ENCODE data around the gene PRKCB.

The PRKCB gene

GRCh38 chr16:23835390-23836077, at the start of gene PRKCB:
PRKCB (plus strand) TSS chr16:23835983.
- Histone ChIP-seq H3K4me1 (ENCODE audit: control insufficient read depth in 2 of 2, insufficient read depth in 2 of 2, low read length in 2 of 2) (peaks cover 3 to 10% of the 10 kb centered on the region in 2 donors), H3K9ac (ENCODE audit: low read depth in 1 of 2, low read length in 2 of 2) (no peak within 1 kb of the TSS), H3K9me3 (ENCODE audit: control insufficient read depth in 2 of 2, low read length in 2 of 2) (no peaks in the 10 kb centered on the region), H3K27ac (ENCODE audit: low read depth in 2 of 2, low read length in 2 of 2) (peak within 1 kb of the TSS in 1 of 2 donors; percentile 38), H3K36me3 (ENCODE audit: control insufficient read depth in 2 of 2, insufficient read depth in 2 of 2, low read length in 2 of 2) (no peaks in the 10 kb centered on the region), H3K27me3 (ENCODE audit: control insufficient read depth in 2 of 2, insufficient read depth in 2 of 2, low read length in 2 of 2) (peaks cover 1 to 11% of the 10 kb centered on the region in 2 donors), H3K4me3 (ENCODE audit: low read length in 2 of 2) (peak within 1 kb of the TSS; percentile 57 to 66)

GRCh38 chr16:23786964-23787561, 48.7 kb upstream of the PRKCB start:
- Histone ChIP-seq H3K4me1 (ENCODE audit: control insufficient read depth in 2 of 2, insufficient read depth in 2 of 2, low read length in 2 of 2) (no peaks in the 10 kb centered on the region), H3K27me3 (ENCODE audit: control insufficient read depth in 2 of 2, insufficient read depth in 2 of 2, low read length in 2 of 2) (no peaks in the 10 kb centered on the region), H3K9ac (ENCODE audit: low read depth in 1 of 2, low read length in 2 of 2) (no peak overlapping the region), H3K27ac (ENCODE audit: low read depth in 2 of 2, low read length in 2 of 2) (no peak overlapping the region), H3K4me3 (ENCODE audit: low read length in 2 of 2) (no peak overlapping the region), H3K36me3 (ENCODE audit: control insufficient read depth in 2 of 2, insufficient read depth in 2 of 2, low read length in 2 of 2) (no peaks in the 10 kb centered on the region), H3K9me3 (ENCODE audit: control insufficient read depth in 2 of 2, low read length in 2 of 2) (no peaks in the 10 kb centered on the region)

- no peaks in the 10 kb centered on the region for H3K27me3 ChIP-seq (ENCODE audit: control insufficient read depth in 2 of 2, insufficient read depth in 2 of 2, low read length in 2 of 2)
- no peaks in the 10 kb centered on the region for H3K36me3 ChIP-seq (ENCODE audit: control insufficient read depth in 2 of 2, insufficient read depth in 2 of 2, low read length in 2 of 2)
- H3K4me3 ChIP-seq (ENCODE audit: low read length in 2 of 2): no peak overlapping the region
- H3K9ac ChIP-seq (ENCODE audit: low read depth in 1 of 2, low read length in 2 of 2): no peak overlapping the region
- H3K4me1 ChIP-seq (ENCODE audit: control insufficient read depth in 2 of 2, insufficient read depth in 2 of 2, low read length in 2 of 2): no peaks in the 10 kb centered on the region
- H3K9me3 ChIP-seq (ENCODE audit: control insufficient read depth in 2 of 2, low read length in 2 of 2): no peaks in the 10 kb centered on the region
- no peak overlapping the region for H3K27ac ChIP-seq (ENCODE audit: low read depth in 2 of 2, low read length in 2 of 2)
Observed at GRCh38 chr16:23788685-23789084, 47.1 kb upstream of the PRKCB start.

GRCh38 chr16:23795378-23795777, 40.4 kb upstream of the PRKCB start:
- Histone ChIP-seq H3K9me3 (ENCODE audit: control insufficient read depth in 2 of 2, low read length in 2 of 2) (no peaks in the 10 kb centered on the region), H3K9ac (ENCODE audit: low read depth in 1 of 2, low read length in 2 of 2) (no peak overlapping the region), H3K27ac (ENCODE audit: low read depth in 2 of 2, low read length in 2 of 2) (peak overlapping the region; percentile 26 to 57), H3K27me3 (ENCODE audit: control insufficient read depth in 2 of 2, insufficient read depth in 2 of 2, low read length in 2 of 2) (no peaks in the 10 kb centered on the region), H3K36me3 (ENCODE audit: control insufficient read depth in 2 of 2, insufficient read depth in 2 of 2, low read length in 2 of 2) (no peaks in the 10 kb centered on the region), H3K4me1 (ENCODE audit: control insufficient read depth in 2 of 2, insufficient read depth in 2 of 2, low read length in 2 of 2) (peaks cover 3% of the 10 kb centered on the region in 2 donors), H3K4me3 (ENCODE audit: low read length in 2 of 2) (no peak overlapping the region)

- Histone ChIP-seq H3K4me3 (ENCODE audit: low read length in 2 of 2) (no peak overlapping the region), H3K36me3 (ENCODE audit: control insufficient read depth in 2 of 2, insufficient read depth in 2 of 2, low read length in 2 of 2) (no peaks in the 10 kb centered on the region), H3K4me1 (ENCODE audit: control insufficient read depth in 2 of 2, insufficient read depth in 2 of 2, low read length in 2 of 2) (peaks cover 3 to 7% of the 10 kb centered on the region in 2 donors), H3K9me3 (ENCODE audit: control insufficient read depth in 2 of 2, low read length in 2 of 2) (no peaks in the 10 kb centered on the region), H3K27ac (ENCODE audit: low read depth in 2 of 2, low read length in 2 of 2) (no peak overlapping the region), H3K27me3 (ENCODE audit: control insufficient read depth in 2 of 2, insufficient read depth in 2 of 2, low read length in 2 of 2) (no peaks in the 10 kb centered on the region), H3K9ac (ENCODE audit: low read depth in 1 of 2, low read length in 2 of 2) (no peak overlapping the region)
Observed at GRCh38 chr16:23796941-23797340, 38.8 kb upstream of the PRKCB start.

GRCh38 chr16:23801378-23801777, 34.4 kb upstream of the PRKCB start:
- Histone ChIP-seq H3K4me1 (ENCODE audit: control insufficient read depth in 2 of 2, insufficient read depth in 2 of 2, low read length in 2 of 2) (peaks cover 0 to 5% of the 10 kb centered on the region in 2 donors), H3K9ac (ENCODE audit: low read depth in 1 of 2, low read length in 2 of 2) (peak overlapping the region in 1 of 2 donors; percentile 48), H3K27ac (ENCODE audit: low read depth in 2 of 2, low read length in 2 of 2) (peak overlapping the region; percentile 42 to 72), H3K9me3 (ENCODE audit: control insufficient read depth in 2 of 2, low read length in 2 of 2) (no peaks in the 10 kb centered on the region), H3K36me3 (ENCODE audit: control insufficient read depth in 2 of 2, insufficient read depth in 2 of 2, low read length in 2 of 2) (no peaks in the 10 kb centered on the region), H3K4me3 (ENCODE audit: low read length in 2 of 2) (no peak overlapping the region), H3K27me3 (ENCODE audit: control insufficient read depth in 2 of 2, insufficient read depth in 2 of 2, low read length in 2 of 2) (no peaks in the 10 kb centered on the region)

- no peaks in the 10 kb centered on the region for H3K9me3 ChIP-seq (ENCODE audit: control insufficient read depth in 2 of 2, low read length in 2 of 2)
- H3K4me3 ChIP-seq (ENCODE audit: low read length in 2 of 2): no peak overlapping the region
- H3K9ac ChIP-seq (ENCODE audit: low read depth in 1 of 2, low read length in 2 of 2): no peak overlapping the region
- H3K36me3 ChIP-seq (ENCODE audit: control insufficient read depth in 2 of 2, insufficient read depth in 2 of 2, low read length in 2 of 2): no peaks in the 10 kb centered on the region
- no peaks in the 10 kb centered on the region for H3K27me3 ChIP-seq (ENCODE audit: control insufficient read depth in 2 of 2, insufficient read depth in 2 of 2, low read length in 2 of 2)
- peaks cover 0 to 5% of the 10 kb centered on the region in 2 donors for H3K4me1 ChIP-seq (ENCODE audit: control insufficient read depth in 2 of 2, insufficient read depth in 2 of 2, low read length in 2 of 2)
- no peak overlapping the region for H3K27ac ChIP-seq (ENCODE audit: low read depth in 2 of 2, low read length in 2 of 2)
Observed at GRCh38 chr16:23802776-23803175, 33.0 kb upstream of the PRKCB start.

GRCh38 chr16:23803591-23804123, 32.1 kb upstream of the PRKCB start:
- Histone ChIP-seq H3K9ac (ENCODE audit: low read depth in 1 of 2, low read length in 2 of 2) (peak overlapping the region in 1 of 2 donors; percentile 42), H3K36me3 (ENCODE audit: control insufficient read depth in 2 of 2, insufficient read depth in 2 of 2, low read length in 2 of 2) (no peaks in the 10 kb centered on the region), H3K27ac (ENCODE audit: low read depth in 2 of 2, low read length in 2 of 2) (no peak overlapping the region), H3K9me3 (ENCODE audit: control insufficient read depth in 2 of 2, low read length in 2 of 2) (no peaks in the 10 kb centered on the region), H3K4me3 (ENCODE audit: low read length in 2 of 2) (peak overlapping the region in 1 of 2 donors; percentile 59), H3K27me3 (ENCODE audit: control insufficient read depth in 2 of 2, insufficient read depth in 2 of 2, low read length in 2 of 2) (no peaks in the 10 kb centered on the region), H3K4me1 (ENCODE audit: control insufficient read depth in 2 of 2, insufficient read depth in 2 of 2, low read length in 2 of 2) (peaks cover 0 to 5% of the 10 kb centered on the region in 2 donors)

- Histone ChIP-seq H3K9ac (ENCODE audit: low read depth in 1 of 2, low read length in 2 of 2) (no peak overlapping the region), H3K27me3 (ENCODE audit: control insufficient read depth in 2 of 2, insufficient read depth in 2 of 2, low read length in 2 of 2) (no peaks in the 10 kb centered on the region), H3K27ac (ENCODE audit: low read depth in 2 of 2, low read length in 2 of 2) (no peak overlapping the region), H3K9me3 (ENCODE audit: control insufficient read depth in 2 of 2, low read length in 2 of 2) (no peaks in the 10 kb centered on the region), H3K36me3 (ENCODE audit: control insufficient read depth in 2 of 2, insufficient read depth in 2 of 2, low read length in 2 of 2) (no peaks in the 10 kb centered on the region), H3K4me3 (ENCODE audit: low read length in 2 of 2) (no peak overlapping the region), H3K4me1 (ENCODE audit: control insufficient read depth in 2 of 2, insufficient read depth in 2 of 2, low read length in 2 of 2) (no peaks in the 10 kb centered on the region)
Observed at GRCh38 chr16:23807028-23807427, 28.8 kb upstream of the PRKCB start.

GRCh38 chr16:23821467-23821866, 14.3 kb upstream of the PRKCB start:
- Histone ChIP-seq H3K36me3 (ENCODE audit: control insufficient read depth in 2 of 2, insufficient read depth in 2 of 2, low read length in 2 of 2) (no peaks in the 10 kb centered on the region), H3K27ac (ENCODE audit: low read depth in 2 of 2, low read length in 2 of 2) (no peak overlapping the region), H3K9ac (ENCODE audit: low read depth in 1 of 2, low read length in 2 of 2) (no peak overlapping the region)

More at GRCh38 chr16:23821467-23821866, 14.3 kb upstream of the PRKCB start:
- Histone ChIP-seq H3K4me1 (ENCODE audit: control insufficient read depth in 2 of 2, insufficient read depth in 2 of 2, low read length in 2 of 2) (no peaks in the 10 kb centered on the region), H3K9me3 (ENCODE audit: control insufficient read depth in 2 of 2, low read length in 2 of 2) (no peaks in the 10 kb centered on the region), H3K4me3 (ENCODE audit: low read length in 2 of 2) (no peak overlapping the region), H3K27me3 (ENCODE audit: control insufficient read depth in 2 of 2, insufficient read depth in 2 of 2, low read length in 2 of 2) (no peaks in the 10 kb centered on the region)

Data from mucosa of rectum (tissue), 2 donors.